Mucosa of stomach (tissue), 1 donor: ENCODE measurements around the gene OR10H2.
"Not testable (repeated sequence)": the region's sequence is repeated elsewhere in the genome, so short reads cannot be mapped to it uniquely, and the experiment has no call there.

ENCODE experiments used
- H3K27me3 ChIP-seq: one replicate; pipeline ENCODE4 v1.7.0; 2013; ENCODE audit warnings: mild to moderate bottlenecking, low read length; ENCODE audit not compliant: control insufficient read depth, insufficient read depth
- H3K36me3 ChIP-seq: one replicate; pipeline ENCODE4 v1.7.0; 2013; ENCODE audit warnings: low read length; ENCODE audit not compliant: control insufficient read depth, insufficient read depth
- H3K4me1 ChIP-seq: one replicate; pipeline ENCODE4 v1.7.0; 2013; ENCODE audit warnings: mild to moderate bottlenecking, low read length; ENCODE audit not compliant: control insufficient read depth, insufficient read depth
- H3K4me3 ChIP-seq: one replicate; pipeline ENCODE4 v1.7.0; 2013; ENCODE audit warnings: low read length
- H3K9ac ChIP-seq: one replicate; pipeline ENCODE4 v1.7.0; 2013; ENCODE audit warnings: mild to moderate bottlenecking, low read length, moderate library complexity
- H3K9me3 ChIP-seq: one replicate; pipeline ENCODE4 v1.7.0; 2013; ENCODE audit warnings: mild to moderate bottlenecking, low read length, moderate library complexity; ENCODE audit not compliant: control insufficient read depth
- donor health status: Pancreatic carcinoma.

The OR10H2 gene

GRCh38 chr19:15727724-15728123 is at the start of gene OR10H2:
Gene OR10H2, plus strand, starts transcription at chr19:15728024. Its CDS starts 20 bp downstream, at chr19:15728044.
- no peak within 1 kb of the TSS for H3K9ac ChIP-seq
- H3K36me3 ChIP-seq, result no peaks in the 10 kb centered on the region
- peaks cover 4% of the 10 kb centered on the region for H3K27me3 ChIP-seq
- H3K9me3 ChIP-seq, result no peaks in the 10 kb centered on the region
- H3K4me1 ChIP-seq, result no peaks in the 10 kb centered on the region
- no peak within 1 kb of the TSS for H3K4me3 ChIP-seq

GRCh38 chr19:15679089-15679488 is 48.7 kb upstream of the OR10H2 start:
- H3K36me3 ChIP-seq, result no peaks in the 10 kb centered on the region
- H3K4me3 ChIP-seq, result no peak overlapping the region
- no peaks in the 10 kb centered on the region for H3K9me3 ChIP-seq
- no peak overlapping the region for H3K9ac ChIP-seq
- no peaks in the 10 kb centered on the region for H3K27me3 ChIP-seq
- peaks cover 9% of the 10 kb centered on the region for H3K4me1 ChIP-seq

- H3K9me3 ChIP-seq, H3K36me3 ChIP-seq, H3K4me3 ChIP-seq, H3K9ac ChIP-seq, H3K27me3 ChIP-seq, H3K4me1 ChIP-seq: not testable (repeated sequence)
Observed at GRCh38 chr19:15679865-15680264, 48.0 kb upstream of the OR10H2 start.

GRCh38 chr19:15680478-15681322 is 47.1 kb upstream of the OR10H2 start:
- H3K36me3 ChIP-seq, result no peaks in the 10 kb centered on the region
- no peaks in the 10 kb centered on the region for H3K27me3 ChIP-seq
- H3K4me3 ChIP-seq, result no peak overlapping the region
- H3K9ac ChIP-seq, result no peak overlapping the region
- no peaks in the 10 kb centered on the region for H3K9me3 ChIP-seq
- H3K4me1 ChIP-seq, result peaks cover 9% of the 10 kb centered on the region

GRCh38 chr19:15683411-15683810 is 44.4 kb upstream of the OR10H2 start:
- H3K9me3 ChIP-seq, result no peaks in the 10 kb centered on the region
- no peak overlapping the region for H3K9ac ChIP-seq
- H3K36me3 ChIP-seq, result peaks cover 8% of the 10 kb centered on the region
- H3K4me3 ChIP-seq, result no peak overlapping the region
- no peaks in the 10 kb centered on the region for H3K27me3 ChIP-seq
- peaks cover 6% of the 10 kb centered on the region for H3K4me1 ChIP-seq

GRCh38 chr19:15684828-15685227 is 43.0 kb upstream of the OR10H2 start:
- Histone ChIP-seq H3K9ac (no peak overlapping the region), H3K36me3 (peaks cover 8% of the 10 kb centered on the region), H3K4me1 (no peaks in the 10 kb centered on the region), H3K9me3 (no peaks in the 10 kb centered on the region), H3K4me3 (no peak overlapping the region), H3K27me3 (no peaks in the 10 kb centered on the region)

GRCh38 chr19:15696654-15697194 is 31.1 kb upstream of the OR10H2 start:
- no peak overlapping the region for H3K4me3 ChIP-seq
- H3K27me3 ChIP-seq, result no peaks in the 10 kb centered on the region
- peaks cover 5% of the 10 kb centered on the region for H3K4me1 ChIP-seq
- H3K9me3 ChIP-seq, result no peaks in the 10 kb centered on the region
- H3K9ac ChIP-seq, result no peak overlapping the region
- H3K36me3 ChIP-seq, result no peaks in the 10 kb centered on the region

GRCh38 chr19:15701757-15702533 is 25.9 kb upstream of the OR10H2 start:
- Histone ChIP-seq H3K36me3 (no peaks in the 10 kb centered on the region), H3K27me3 (no peaks in the 10 kb centered on the region), H3K9ac (no peak overlapping the region), H3K9me3 (no peaks in the 10 kb centered on the region), H3K4me1 (peaks cover 18% of the 10 kb centered on the region), H3K4me3 (no peak overlapping the region)

GRCh38 chr19:15702534-15702930 is 25.3 kb upstream of the OR10H2 start:
- no peak overlapping the region for H3K4me3 ChIP-seq
- no peaks in the 10 kb centered on the region for H3K36me3 ChIP-seq
- H3K9ac ChIP-seq, result no peak overlapping the region
- peaks cover 18% of the 10 kb centered on the region for H3K4me1 ChIP-seq
- H3K27me3 ChIP-seq, result no peaks in the 10 kb centered on the region
- H3K9me3 ChIP-seq, result no peaks in the 10 kb centered on the region

GRCh38 chr19:15714638-15715037 is 13.2 kb upstream of the OR10H2 start:
- no peaks in the 10 kb centered on the region for H3K4me1 ChIP-seq
- H3K27me3 ChIP-seq, result peaks cover 11% of the 10 kb centered on the region
- no peak overlapping the region for H3K4me3 ChIP-seq
- H3K9ac ChIP-seq, result no peak overlapping the region
- H3K9me3 ChIP-seq, result no peaks in the 10 kb centered on the region
- no peaks in the 10 kb centered on the region for H3K36me3 ChIP-seq

- H3K9ac ChIP-seq, result no peak overlapping the region
- no peaks in the 10 kb centered on the region for H3K9me3 ChIP-seq
- H3K4me3 ChIP-seq, result no peak overlapping the region
- H3K36me3 ChIP-seq, result no peaks in the 10 kb centered on the region
- H3K27me3 ChIP-seq, result peaks cover 11% of the 10 kb centered on the region
- no peaks in the 10 kb centered on the region for H3K4me1 ChIP-seq
Observed at GRCh38 chr19:15715642-15716041, 12.2 kb upstream of the OR10H2 start.

GRCh38 chr19:15717809-15718208 is 10.0 kb upstream of the OR10H2 start:
- H3K36me3 ChIP-seq, result no peaks in the 10 kb centered on the region
- no peaks in the 10 kb centered on the region for H3K4me1 ChIP-seq
- H3K9me3 ChIP-seq, result no peaks in the 10 kb centered on the region
- peaks cover 11% of the 10 kb centered on the region for H3K27me3 ChIP-seq
- H3K4me3 ChIP-seq, result no peak overlapping the region
- H3K9ac ChIP-seq, result no peak overlapping the region
